Measurements from ENCODE around the gene LRTM2. TPM values are rescaled to one million over a fixed set of nuclear protein-coding genes. Genes with fewer than 3 reads are reported as not detected.

LRTM2 gene
- total and polyA plus RNA-seq, 8 donors: not detected

- H3K4me3 ChIP-seq: no peak overlapping the region
- peaks cover 0 to 11% of the 10 kb centered on the region in 2 donors for H3K27me3 ChIP-seq
- no peaks in the 10 kb centered on the region for H3K36me3 ChIP-seq
- no peaks in the 10 kb centered on the region for H3K9me3 ChIP-seq
- no peak for ATAC-seq
- TF ChIP-seq CTCF (IDR thresholded peaks at IDR 0.05): no peak
- intact Hi-C loops (cut with DNase I): no loop called here
- no peak overlapping the region for H3K27ac ChIP-seq
- DNase-seq: no peak
- no peaks in the 10 kb centered on the region for H3K4me1 ChIP-seq
Measured at GRCh38 chr12:1879633-1880032, 59.3 kb downstream of the LRTM2 start.

- Histone ChIP-seq H3K27ac (no peak overlapping the region), H3K9me3 (no peaks in the 10 kb centered on the region), H3K27me3 (peaks cover 0 to 11% of the 10 kb centered on the region in 2 donors), H3K4me1 (no peaks in the 10 kb centered on the region), H3K36me3 (no peaks in the 10 kb centered on the region), H3K4me3 (no peak overlapping the region)
- TF ChIP-seq CTCF (IDR thresholded peaks at IDR 0.05): no peak
- DNase-seq (no peak), ATAC-seq (no peak)
- intact Hi-C loops (cut with DNase I): no loop called here
Measured at GRCh38 chr12:1880153-1880845, 59.9 kb downstream of the LRTM2 start.

- no peak for TF ChIP-seq CTCF (IDR thresholded peaks at IDR 0.05)
- DNase-seq (no peak), ATAC-seq (no peak)
- Histone ChIP-seq H3K4me1 (no peaks in the 10 kb centered on the region), H3K27ac (no peak overlapping the region), H3K36me3 (no peaks in the 10 kb centered on the region), H3K27me3 (peaks cover 0 to 11% of the 10 kb centered on the region in 2 donors), H3K4me3 (no peak overlapping the region), H3K9me3 (no peaks in the 10 kb centered on the region)
- intact Hi-C loops (cut with DNase I): no loop called here
Measured at GRCh38 chr12:1880876-1881275, 60.5 kb downstream of the LRTM2 start.

- ATAC-seq (no peak), DNase-seq (no peak)
- Histone ChIP-seq H3K27me3 (peaks cover 0 to 11% of the 10 kb centered on the region in 2 donors), H3K27ac (no peak overlapping the region), H3K4me3 (no peak overlapping the region), H3K36me3 (no peaks in the 10 kb centered on the region), H3K9me3 (no peaks in the 10 kb centered on the region), H3K4me1 (no peaks in the 10 kb centered on the region)
- intact Hi-C loops (cut with DNase I): no loop called here
- TF ChIP-seq CTCF (IDR thresholded peaks at IDR 0.05): no peak
Measured at GRCh38 chr12:1881301-1881700, 60.9 kb downstream of the LRTM2 start.

GRCh38 chr12:1881936-1882335, 61.6 kb downstream of the LRTM2 start:
- intact Hi-C loops (cut with DNase I): no loop called here
- H3K4me3 ChIP-seq: no peak overlapping the region
- peaks cover 0 to 10% of the 10 kb centered on the region in 2 donors for H3K27me3 ChIP-seq

More at GRCh38 chr12:1881936-1882335, 61.6 kb downstream of the LRTM2 start:
- Histone ChIP-seq H3K36me3 (no peaks in the 10 kb centered on the region), H3K9me3 (no peaks in the 10 kb centered on the region), H3K4me1 (no peaks in the 10 kb centered on the region), H3K27ac (no peak overlapping the region)
- TF ChIP-seq CTCF (IDR thresholded peaks at IDR 0.05): no peak
- no peak for ATAC-seq
- no peak for DNase-seq

All from left lung (tissue), 10 donors.